SK-N-MC (cell line): ENCODE measurements around the gene UQCC5.

Experiments used
- EZH2 ChIP-seq: fragments of 200-600 bp; sonication (generic); IDR thresholded peaks from one replicate; pipeline ENCODE4 v1.6.1; 2017; ENCODE audit warnings: antibody characterized with exemption
- POLR2AphosphoS5 ChIP-seq: IDR thresholded peaks from 2 replicates; pipeline ENCODE4 v1.6.1; 2012; ENCODE audit warnings: mild to moderate bottlenecking, low read depth, low read length, borderline replicate concordance

GRCh38 chr3:52527732-52528585 lies 8.4 kb upstream of the UQCC5 start:
- no peak for TF ChIP-seq EZH2
- no peak for TF ChIP-seq POLR2AphosphoS5
